K562 (cell line): ENCODE data around the gene HNRNPLL. TPM values are rescaled to one million over a fixed set of nuclear protein-coding genes. Genes with fewer than 3 reads are reported as not detected.
A peak's percentile ranks its signal among the peaks of the same experiment; 100 is the strongest.

Source experiments
- ATF4 ChIP-seq: fragments of 450-650 bp; formaldehyde crosslinking; IDR thresholded peaks from 2 replicates; pipeline ENCODE4 v1.4.0; 2022; ENCODE audit warnings: mild to moderate bottlenecking, moderate library complexity
- CHD4 ChIP-seq: fragments of 200-600 bp; sonication (generic); IDR thresholded peaks from 3 replicates; pipeline ENCODE4 v1.6.1; 2012; ENCODE audit warnings: low read depth, mild to moderate bottlenecking, mixed read lengths, low read length, inconsistent platforms; ENCODE audit not compliant: insufficient read depth, insufficient replicate concordance, poor library complexity, severe bottlenecking
- HEY1 ChIP-seq: fragments of 250-450 bp; sonication (Bioruptor Pico); IDR thresholded peaks from 2 replicates; pipeline ENCODE4 v1.5.0; 2020; ENCODE audit warnings: mild to moderate bottlenecking, moderate library complexity, borderline replicate concordance
- HNRNPUL1 ChIP-seq: fragments of 200-400 bp; formaldehyde crosslinking; IDR thresholded peaks from 2 replicates; pipeline ENCODE4 v1.6.1; 2017; ENCODE audit warnings: low read length
- IFI16 ChIP-seq: fragments of 250-450 bp; sonication (Bioruptor Pico); IDR thresholded peaks from 2 replicates; pipeline ENCODE4 v2.1.2; 2022; ENCODE audit warnings: mild to moderate bottlenecking, inconsistent platforms
- JUN ChIP-seq, 2 experiments: sonication (generic) in 1 of 2; formaldehyde crosslinking in 1 of 2; IDR thresholded peaks; 2 replicates each; pipeline versions ENCODE4 v1.6.1 to v1.8.0; 2012 to 2022; ENCODE audit warnings: borderline replicate concordance in 2 of 2, mild to moderate bottlenecking in 2 of 2, improper control_type of control experiment in 1 of 2, low read depth in 1 of 2, low read length in 1 of 2, missing genetic modification reagents in 1 of 2
- KLF1 ChIP-seq: fragments of 450-650 bp; IDR thresholded peaks from 2 replicates; pipeline ENCODE4 v1.6.1; 2016; ENCODE audit warnings: missing genetic modification characterization, missing compliant biosample characterization
- KLF10 ChIP-seq: fragments of 250-450 bp; sonication (Bioruptor Pico); IDR thresholded peaks from 2 replicates; pipeline ENCODE4 v1.6.1; 2021; ENCODE audit warnings: matching md5 sums
- MITF ChIP-seq: IDR thresholded peaks from 2 replicates; pipeline ENCODE4 v1.6.1; 2014; ENCODE audit warnings: antibody characterized with exemption
- NCOA4 ChIP-seq: fragments of 450-650 bp; IDR thresholded peaks from 2 replicates; pipeline ENCODE4 v1.6.1; 2018; ENCODE audit warnings: mild to moderate bottlenecking; ENCODE audit not compliant: partially characterized antibody
- POLR3A ChIP-seq: IDR thresholded peaks from 2 replicates; pipeline ENCODE4 v1.6.1; 2011; ENCODE audit warnings: borderline replicate concordance, mild to moderate bottlenecking, moderate library complexity; ENCODE audit not compliant: insufficient read length, insufficient read depth; ENCODE audit errors: extremely low read depth
- RB1 ChIP-seq: fragments of 450-650 bp; IDR thresholded peaks from 2 replicates; pipeline ENCODE4 v1.6.1; 2017; ENCODE audit warnings: low read depth, mild to moderate bottlenecking
- SAFB ChIP-seq: fragments of 200-400 bp; formaldehyde crosslinking; IDR thresholded peaks from 2 replicates; pipeline ENCODE4 v1.6.1; 2017; ENCODE audit warnings: low read depth, low read length, borderline replicate concordance
- SIN3A ChIP-seq, 2 experiments: fragments of 150-350 bp in 1 of 2; IDR thresholded peaks; 2 replicates each; pipeline ENCODE4 v1.6.1; 2011 to 2016; ENCODE audit warnings: borderline replicate concordance in 2 of 2, low read depth in 2 of 2, low read length in 2 of 2, mild to moderate bottlenecking in 2 of 2, moderate library complexity in 2 of 2; ENCODE audit not compliant: control insufficient read depth in 1 of 2
- SLC30A9 ChIP-seq: fragments of 250-450 bp; sonication (Bioruptor Pico); IDR thresholded peaks from 2 replicates; pipeline ENCODE4 v1.8.0; 2022; ENCODE audit warnings: mild to moderate bottlenecking, moderate library complexity
- ZKSCAN1 ChIP-seq: fragments of 150-350 bp; IDR thresholded peaks from 2 replicates; pipeline ENCODE4 v1.6.1; 2016; ENCODE audit warnings: low read depth, low read length
- ZNF12 ChIP-seq: sonication (generic); formaldehyde crosslinking; IDR thresholded peaks from 2 replicates; pipeline ENCODE4 v1.4.0; 2020; ENCODE audit warnings: mild to moderate bottlenecking, missing genetic modification reagents
- ZNF212 ChIP-seq: fragments of 450-650 bp; formaldehyde crosslinking; IDR thresholded peaks from 2 replicates; pipeline ENCODE4 v1.4.0; 2020; ENCODE audit warnings: mild to moderate bottlenecking
- ZNF324 ChIP-seq: fragments of 250-450 bp; sonication (Bioruptor Pico); IDR thresholded peaks from 2 replicates; pipeline ENCODE4 v1.4.0; 2020; ENCODE audit warnings: mild to moderate bottlenecking
- ZNF717 ChIP-seq: fragments of 250-450 bp; sonication (Bioruptor Pico); IDR thresholded peaks from 2 replicates; pipeline ENCODE4 v1.5.0; 2021
- polyA plus RNA-seq, 8 experiments: library from polyadenylated mRNA; depleted of rRNA in 4 of 8; stranded (reverse) in 5 of 8; unstranded in 3 of 8; fragments of >200 nt; fragmentation: Nextera tagmentation in 2 of 8; fragmentation: Illumina TruSeq in 1 of 8; extraction: Ambion mirVana in 2 of 8; extraction: Trizol in 1 of 8; gene quantifications; 2 replicates each; pipeline versions ENCODE4 v1.2.1 to v1.2.3, GENCODE V29; 2011 to 2014; ENCODE audit warnings: inconsistent platforms in 1 of 8, missing spikeins in 1 of 8
- total RNA-seq, 7 experiments: library from RNA; depleted of rRNA in 6 of 7; stranded (reverse); fragments of >200 nt in 6 of 7; fragmentation: Illumina TruSeq in 2 of 7; extraction: Trizol in 2 of 7; gene quantifications; 2 replicates each; pipeline versions ENCODE4 v1.2.1 to v1.2.3, GENCODE V29; 2011 to 2021; ENCODE audit warnings: low replicate concordance in 1 of 7
- TF ChIP-seq, protein P1 (sequence below): fragments of 450-650 bp; IDR thresholded peaks from 2 replicates; pipeline ENCODE4 v1.6.1; 2016; ENCODE audit warnings: antibody characterized with exemption
- TF ChIP-seq, protein P2 (sequence below): fragments of 250-450 bp; sonication (Bioruptor Pico); IDR thresholded peaks from 2 replicates; pipeline ENCODE4 v1.9.0; 2021; ENCODE audit warnings: mild to moderate bottlenecking, inconsistent platforms

The HNRNPLL gene
- total and polyA plus RNA-seq, 9 of the 15 experiments (the other 6 are each of a cell fraction or from before 2014, with no cell fraction given), result 19.8 to 135 (median 57.8) TPM

DNA sequence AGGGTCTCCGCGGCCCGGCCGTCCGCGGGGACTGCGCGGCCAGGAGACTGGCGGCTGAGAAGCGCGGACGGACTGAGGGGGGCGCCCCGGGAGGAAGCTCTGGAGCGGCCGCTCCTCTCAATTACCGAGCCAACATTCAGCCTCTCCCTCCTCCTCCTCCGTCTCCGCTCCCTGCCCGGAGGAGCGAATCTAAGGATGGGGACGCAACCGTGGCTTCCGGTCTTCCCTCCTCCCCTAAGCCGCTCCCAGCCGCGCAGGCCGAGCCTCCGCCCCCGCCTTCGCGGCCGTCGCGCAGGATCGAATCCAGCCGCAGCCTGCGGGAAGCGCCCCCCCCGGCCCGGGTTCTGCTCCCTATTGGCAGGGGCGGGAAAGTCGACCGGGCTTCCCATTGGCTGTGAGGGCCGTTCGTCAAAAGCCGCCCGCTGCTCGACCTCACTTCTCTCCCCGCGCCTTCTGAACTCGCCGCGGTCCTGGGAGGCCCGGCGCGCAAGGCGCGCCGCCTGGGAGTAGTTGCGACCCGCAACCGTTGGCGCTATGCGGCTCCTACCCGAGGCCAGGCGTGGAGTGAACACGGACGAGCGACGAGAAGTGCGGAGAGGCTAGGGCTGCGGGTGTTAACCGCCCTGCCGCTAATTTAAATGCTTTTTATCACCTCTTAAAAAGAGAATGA, at the start of gene HNRNPLL (continued):
- TF ChIP-seq ATF4 (CRISPR knock-in tag) (no peak), POLR3A (no peak), CHD4 (no peak), ZNF324 (CRISPR knock-in tag) (no peak), HNRNPUL1 (no peak), HEY1 (CRISPR knock-in tag) (no peak), SLC30A9 (CRISPR knock-in tag) (no peak), RB1 (peak; percentile 66; the same call in 1 of the 2 replicates), MITF (no peak), KLF1 (no peak), NCOA4 (no peak), ZNF212 (CRISPR knock-in tag) (0 out of 2 replicates have a peak, but pooled peaks have one; percentile 41), SIN3A (IDR thresholded peaks at IDR 0.05; ENCODE audit: borderline replicate concordance in 2 of 2, control insufficient read depth in 1 of 2, low read depth in 2 of 2, low read length in 2 of 2) (peak; percentile 25 to 48; a peak in 1 of 4 replicates), JUN (IDR thresholded peaks at IDR 0.05; ENCODE audit: borderline replicate concordance, low read depth, low read length) (0 out of 2 replicates have a peak, but pooled peaks have one; percentile 13), JUN (CRISPR knock-in tag; IDR thresholded peaks at IDR 0.05; ENCODE audit: borderline replicate concordance) (no peak), ZKSCAN1 (peak; percentile 63; the same call in 1 of the 2 replicates), ZNF717 (CRISPR knock-in tag) (no peak), IFI16 (no peak), ZNF12 (CRISPR knock-in tag) (no peak), SAFB (0 out of 2 replicates have a peak, but pooled peaks have one; percentile 56), KLF10 (CRISPR knock-in tag) (no peak)
- TF ChIP-seq, protein P1, sequence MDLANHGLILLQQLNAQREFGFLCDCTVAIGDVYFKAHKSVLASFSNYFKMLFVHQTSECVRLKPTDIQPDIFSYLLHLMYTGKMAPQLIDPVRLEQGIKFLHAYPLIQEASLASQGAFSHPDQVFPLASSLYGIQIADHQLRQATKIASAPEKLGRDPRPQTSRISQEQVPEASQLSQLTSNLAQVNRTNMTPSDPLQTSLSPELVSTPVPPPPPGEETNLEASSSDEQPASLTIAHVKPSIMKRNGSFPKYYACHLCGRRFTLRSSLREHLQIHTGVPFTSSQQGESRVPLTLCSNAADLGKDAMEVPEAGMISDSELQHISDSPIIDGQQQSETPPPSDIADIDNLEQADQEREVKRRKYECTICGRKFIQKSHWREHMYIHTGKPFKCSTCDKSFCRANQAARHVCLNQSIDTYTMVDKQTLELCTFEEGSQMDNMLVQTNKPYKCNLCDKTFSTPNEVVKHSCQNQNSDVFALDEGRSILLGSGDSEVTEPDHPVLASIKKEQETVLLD, result no peak
- TF ChIP-seq, protein P2, sequence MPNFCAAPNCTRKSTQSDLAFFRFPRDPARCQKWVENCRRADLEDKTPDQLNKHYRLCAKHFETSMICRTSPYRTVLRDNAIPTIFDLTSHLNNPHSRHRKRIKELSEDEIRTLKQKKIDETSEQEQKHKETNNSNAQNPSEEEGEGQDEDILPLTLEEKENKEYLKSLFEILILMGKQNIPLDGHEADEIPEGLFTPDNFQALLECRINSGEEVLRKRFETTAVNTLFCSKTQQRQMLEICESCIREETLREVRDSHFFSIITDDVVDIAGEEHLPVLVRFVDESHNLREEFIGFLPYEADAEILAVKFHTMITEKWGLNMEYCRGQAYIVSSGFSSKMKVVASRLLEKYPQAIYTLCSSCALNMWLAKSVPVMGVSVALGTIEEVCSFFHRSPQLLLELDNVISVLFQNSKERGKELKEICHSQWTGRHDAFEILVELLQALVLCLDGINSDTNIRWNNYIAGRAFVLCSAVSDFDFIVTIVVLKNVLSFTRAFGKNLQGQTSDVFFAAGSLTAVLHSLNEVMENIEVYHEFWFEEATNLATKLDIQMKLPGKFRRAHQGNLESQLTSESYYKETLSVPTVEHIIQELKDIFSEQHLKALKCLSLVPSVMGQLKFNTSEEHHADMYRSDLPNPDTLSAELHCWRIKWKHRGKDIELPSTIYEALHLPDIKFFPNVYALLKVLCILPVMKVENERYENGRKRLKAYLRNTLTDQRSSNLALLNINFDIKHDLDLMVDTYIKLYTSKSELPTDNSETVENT (CRISPR knock-in tag), result peak; percentile 92; the same call in 1 of the 2 replicates
